ENCODE results near the gene DLG1.

- TF ChIP-seq CTCF (IDR thresholded peaks at IDR 0.05) (no peak), POLR2AphosphoS5 (IDR thresholded peaks at IDR 0.05) (no peak)
Measured at GRCh38 chr3:197088370-197088769, 210.0 kb downstream of the DLG1 start.

Measured in stomach (tissue), 4 donors.